Activated T-cell treated with anti-CD3 and anti-CD28 coated beads for 4 hours (primary cell): Measurements from ENCODE around the gene MYOZ3.
A peak's percentile ranks its signal among the peaks of the same experiment; 100 is the strongest.

Experiments used
- DNase-seq: peaks from one replicate; pipeline ENCODE4 v3.0.0-alpha.2; 2020

The MYOZ3 gene

DNA sequence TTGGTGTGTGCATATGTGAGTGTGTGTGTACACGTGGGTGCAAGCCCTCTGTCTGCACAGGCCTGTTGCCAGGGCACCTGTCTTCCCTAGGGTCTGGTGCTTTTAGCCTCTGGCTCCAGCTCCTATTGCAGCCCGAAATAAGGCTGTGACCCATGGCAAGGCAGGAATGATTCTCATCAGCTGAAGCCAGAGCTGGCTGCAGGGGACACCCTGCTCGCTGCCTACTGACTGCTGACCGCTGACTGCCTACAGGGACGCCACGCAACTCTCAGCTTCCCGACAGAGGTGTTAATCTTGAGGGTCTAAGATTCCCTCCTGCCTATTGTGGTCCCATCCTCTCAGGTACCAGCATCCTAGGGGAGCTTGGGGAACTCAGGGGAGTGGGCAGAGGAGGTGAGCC is at the start of gene MYOZ3:
TSS of gene MYOZ3 (plus strand) at position 166 of the 400 bp plus-strand sequence. CDS start 1,691 bp downstream, outside the sequence.
- no peak for DNase-seq

DNA sequence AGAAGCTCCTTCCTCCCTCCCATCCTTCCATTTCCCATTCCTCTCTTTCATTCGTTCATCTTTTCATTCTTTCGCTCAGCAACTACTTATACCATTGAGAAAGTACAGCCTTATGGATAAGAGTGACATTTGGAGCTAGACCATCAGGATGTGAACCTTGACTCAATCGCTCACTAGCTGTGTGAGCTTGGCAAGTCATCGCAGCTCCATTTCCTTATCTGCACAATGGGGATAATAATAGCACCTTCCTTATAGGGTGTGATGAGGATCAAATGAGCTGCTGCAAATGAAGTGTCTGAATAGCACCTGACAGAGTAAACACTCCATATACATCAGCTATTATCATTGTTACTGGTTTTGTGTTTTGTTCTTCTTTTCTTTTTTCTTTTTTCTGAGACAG is 48.6 kb upstream of the MYOZ3 start:
- no peak for DNase-seq

GRCh38 chr5:150612905-150613670 is 48.0 kb upstream of the MYOZ3 start:
- no peak for DNase-seq

- DNase-seq: no peak
These were observed 46.9 kb upstream of the MYOZ3 start for GRCh38 chr5:150613991-150614660.

- no peak for DNase-seq
These were observed 46.4 kb upstream of the MYOZ3 start for GRCh38 chr5:150614661-150615060.

- no peak for DNase-seq
These were observed 45.8 kb upstream of the MYOZ3 start for GRCh38 chr5:150615141-150615699.

DNA sequence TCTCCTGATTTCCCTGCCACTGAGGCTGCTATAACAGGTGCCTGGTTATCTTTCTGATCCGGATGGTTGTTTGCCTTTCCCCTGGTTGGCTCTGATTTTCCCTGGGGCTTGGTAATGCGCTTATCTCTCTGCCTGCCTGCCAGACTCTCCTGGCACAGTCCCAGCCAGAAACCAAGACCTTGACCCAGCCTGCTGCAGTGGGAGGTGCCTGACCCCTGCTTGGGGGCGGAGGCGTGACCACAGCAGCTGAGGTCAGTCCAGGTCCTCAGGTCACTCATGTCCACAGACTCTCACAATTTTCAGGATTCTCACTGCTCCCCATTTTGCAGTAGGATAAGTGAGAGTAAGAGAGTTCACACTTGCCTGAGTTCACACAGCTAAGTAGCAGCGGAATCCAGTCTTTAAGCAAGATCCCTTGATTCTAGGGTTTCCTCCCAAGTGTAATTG is 45.0 kb upstream of the MYOZ3 start:
- no peak for DNase-seq

DNA sequence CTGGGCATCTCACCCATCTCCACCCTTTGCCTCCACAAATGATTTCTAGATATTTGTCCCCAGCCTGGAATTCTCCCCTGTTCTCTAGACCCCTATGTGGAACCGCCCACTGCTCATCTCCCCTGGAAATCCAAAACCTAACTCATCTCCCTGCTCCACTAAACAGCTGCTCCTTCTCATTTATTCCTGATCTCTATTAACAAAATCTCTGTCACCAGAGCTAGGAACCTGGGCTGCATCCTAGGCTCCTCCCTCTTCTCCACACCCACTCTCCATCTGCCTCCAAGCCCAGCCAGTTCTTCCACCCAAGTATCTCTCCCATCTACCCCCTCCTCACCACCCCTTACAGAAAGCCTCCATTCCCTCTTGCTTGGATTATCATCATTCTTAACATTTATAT is 44.5 kb upstream of the MYOZ3 start:
- DNase-seq: no peak

- DNase-seq: no peak
These were observed 42.9 kb upstream of the MYOZ3 start for GRCh38 chr5:150618163-150618562.

- DNase-seq: no peak
These were observed 42.3 kb upstream of the MYOZ3 start for GRCh38 chr5:150618588-150619281.

GRCh38 chr5:150619359-150620230 is 41.5 kb upstream of the MYOZ3 start:
- no peak for DNase-seq

DNA sequence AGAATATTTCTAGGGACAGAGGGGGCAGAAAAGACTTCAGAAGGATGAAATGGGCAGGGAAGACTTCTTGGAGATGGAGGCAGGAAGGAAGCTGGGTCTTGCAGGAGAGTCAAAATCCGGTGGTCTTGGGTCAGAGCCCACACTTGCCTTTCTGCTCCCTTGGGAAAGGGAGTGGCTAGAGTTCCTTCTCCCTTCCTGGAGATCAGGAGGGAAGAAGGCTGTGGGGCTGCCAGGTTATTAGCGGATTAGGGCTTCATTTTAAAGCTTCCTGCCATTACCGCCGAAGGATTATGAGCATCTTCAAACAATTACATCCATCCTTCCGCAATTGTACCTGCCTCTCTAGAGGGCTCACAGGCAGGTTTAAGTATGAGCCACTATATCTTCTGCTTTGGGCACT is 39.8 kb upstream of the MYOZ3 start:
- DNase-seq: no peak

- DNase-seq: no peak
These were observed 38.9 kb upstream of the MYOZ3 start for GRCh38 chr5:150622157-150622556.

GRCh38 chr5:150623152-150623877 is 37.7 kb upstream of the MYOZ3 start:
- no peak for DNase-seq

DNA sequence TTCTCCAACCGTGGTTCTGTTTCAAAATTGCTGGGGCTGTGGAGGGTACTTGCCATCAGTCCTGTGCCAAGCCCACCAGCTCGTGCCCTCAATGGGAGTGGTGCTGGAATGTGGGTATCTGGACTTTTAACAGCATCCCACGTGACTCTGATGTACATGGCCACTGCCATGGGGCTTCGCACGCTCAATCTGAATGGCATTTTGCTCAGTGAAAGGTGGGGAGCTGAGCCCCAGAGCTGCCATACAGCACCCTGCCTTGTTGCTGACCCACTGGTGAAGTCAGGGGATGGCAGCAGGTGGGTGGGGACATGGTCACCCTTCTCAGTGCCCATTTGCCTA is 37.2 kb upstream of the MYOZ3 start:
- no peak for DNase-seq

- DNase-seq: peak; percentile 5
These were observed 36.5 kb upstream of the MYOZ3 start for GRCh38 chr5:150624334-150625163.

GRCh38 chr5:150625164-150625535 is 35.9 kb upstream of the MYOZ3 start:
- DNase-seq: no peak

DNA sequence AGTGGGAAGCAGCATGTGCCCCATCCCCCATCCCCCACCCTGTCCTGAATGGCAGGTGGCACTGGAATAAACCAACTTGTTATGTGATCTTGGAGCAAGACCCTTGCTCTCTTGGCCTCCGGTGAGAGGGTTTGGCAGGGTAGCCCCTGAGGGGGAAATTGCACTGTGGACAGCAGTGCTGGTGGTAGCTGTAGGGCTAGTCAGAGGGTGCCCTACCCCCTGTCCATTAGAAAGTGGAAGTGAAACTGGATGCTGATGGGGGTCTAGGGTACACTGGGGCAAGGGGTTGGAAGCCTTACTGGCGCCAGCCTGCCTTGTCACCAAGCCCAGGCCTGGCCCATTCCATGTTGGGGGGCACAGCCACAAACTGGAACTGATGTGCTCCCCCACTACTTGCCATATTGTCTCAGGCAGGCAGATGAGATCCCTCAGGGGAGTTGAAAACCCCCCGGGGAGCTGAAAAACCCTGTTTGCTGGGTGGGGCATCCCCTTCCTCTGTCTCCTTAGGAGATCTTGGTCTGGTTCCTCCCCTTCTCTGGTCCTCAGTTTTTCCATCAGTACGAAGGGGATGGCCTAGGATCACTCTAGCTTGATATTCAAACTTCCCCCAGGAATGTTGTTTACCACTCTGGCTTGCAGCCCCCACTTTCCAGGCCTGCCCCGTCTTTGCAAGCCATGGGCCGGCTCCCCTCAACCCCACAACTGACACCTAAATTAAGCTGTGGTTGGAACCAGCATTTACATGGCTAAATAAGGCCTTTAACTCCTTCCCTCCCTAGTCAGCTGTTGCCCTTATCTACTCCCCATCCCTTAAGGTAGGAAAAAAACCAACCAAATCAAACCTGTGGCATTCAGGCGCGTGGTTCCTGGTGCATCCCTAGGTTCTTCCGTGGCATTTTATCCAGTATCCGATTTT is 35.0 kb upstream of the MYOZ3 start:
- DNase-seq: no peak

DNA sequence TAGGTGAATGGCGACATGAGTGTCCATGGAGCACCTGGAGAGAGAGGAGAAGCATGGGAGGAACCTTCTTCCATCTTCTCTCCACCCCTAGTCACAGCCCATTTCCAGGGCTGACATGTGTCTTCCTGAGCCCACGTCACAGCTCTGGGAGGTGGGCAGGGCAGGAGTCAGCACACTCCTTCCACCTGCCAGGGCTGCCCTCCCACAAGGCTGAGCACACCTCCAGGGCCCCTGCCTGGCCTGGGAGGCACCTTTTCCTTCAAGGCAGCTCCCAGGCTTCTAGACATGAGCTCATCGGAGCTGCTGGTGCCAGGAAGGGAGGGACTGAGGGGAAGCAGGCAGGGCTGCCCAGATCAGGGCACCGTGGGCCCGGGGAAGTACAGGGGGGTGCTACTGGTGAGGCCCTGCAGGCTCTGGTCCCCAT is 34.2 kb upstream of the MYOZ3 start:
- no peak for DNase-seq
